Measurements from ENCODE around the gene EPHA1.

EPHA1 gene

DNA sequence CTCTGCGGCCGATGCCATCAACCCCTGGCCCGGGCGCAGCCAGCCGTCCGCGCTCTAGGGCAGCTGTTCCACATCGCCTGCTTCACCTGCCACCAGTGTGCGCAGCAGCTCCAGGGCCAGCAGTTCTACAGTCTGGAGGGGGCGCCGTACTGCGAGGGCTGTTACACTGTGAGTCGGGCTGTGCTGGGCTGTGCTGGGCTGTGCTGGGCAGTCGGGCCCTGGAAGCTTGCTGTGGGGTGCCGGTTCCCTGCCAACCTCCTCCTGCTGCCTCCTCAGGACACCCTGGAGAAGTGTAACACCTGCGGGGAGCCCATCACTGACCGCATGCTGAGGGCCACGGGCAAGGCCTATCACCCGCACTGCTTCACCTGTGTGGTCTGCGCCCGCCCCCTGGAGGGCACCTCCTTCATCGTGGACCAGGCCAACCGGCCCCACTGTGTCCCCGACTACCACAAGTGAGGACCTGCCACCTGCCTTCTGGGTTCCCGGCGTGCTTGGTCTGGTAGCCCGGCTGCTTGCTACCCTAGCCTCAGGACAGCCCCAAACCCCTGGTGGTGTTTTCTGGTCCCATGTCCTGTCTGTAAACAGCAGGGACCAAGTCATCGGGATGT is 20.1 kb downstream of the EPHA1 start:
- no peak for ATAC-seq (replicated peaks; ENCODE audit: extremely low read depth, poor library complexity, severe bottlenecking)
- Mint-ChIP-seq H3K9me3 (no peaks in the 10 kb centered on the region), H3K27ac (ENCODE audit: low read depth) (no peak overlapping the region), H3K27me3 (no peaks in the 10 kb centered on the region), H3K4me3 (no peak overlapping the region), H3K4me1 (peaks cover 2% of the 10 kb centered on the region), H3K36me3 (ENCODE audit: insufficient read depth) (peaks cover 13% of the 10 kb centered on the region)
- DNase-seq (ENCODE audit: low spot score in 2 of 2) = no peak

DNA sequence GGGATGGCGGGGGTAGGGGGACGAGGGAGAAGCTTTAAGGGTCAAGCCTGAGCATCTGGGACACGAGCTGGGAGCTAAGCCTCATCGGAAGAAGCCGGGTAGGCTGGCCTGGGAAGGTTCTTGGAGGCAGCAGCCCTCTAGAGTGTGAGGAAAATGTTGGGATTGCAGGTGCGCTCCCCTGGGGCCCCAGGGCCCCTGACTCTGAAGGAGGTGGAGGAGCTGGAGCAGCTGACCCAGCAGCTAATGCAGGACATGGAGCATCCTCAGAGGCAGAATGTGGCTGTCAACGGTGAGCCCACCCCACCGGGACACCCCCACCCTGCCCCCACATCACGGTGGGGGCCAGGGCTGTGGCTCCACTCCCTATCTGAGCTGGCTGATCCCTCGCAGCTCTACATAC is 20.6 kb downstream of the EPHA1 start:
- H3K27me3 Mint-ChIP-seq = no peaks in the 10 kb centered on the region
- ATAC-seq (replicated peaks; ENCODE audit: extremely low read depth, poor library complexity, severe bottlenecking) = no peak
- no peak for DNase-seq (ENCODE audit: low spot score in 2 of 2)
- no peak overlapping the region for H3K27ac Mint-ChIP-seq (ENCODE audit: low read depth)
- H3K9me3 Mint-ChIP-seq = no peaks in the 10 kb centered on the region
- H3K4me1 Mint-ChIP-seq = peaks cover 3% of the 10 kb centered on the region
- H3K36me3 Mint-ChIP-seq (ENCODE audit: insufficient read depth) = peaks cover 13% of the 10 kb centered on the region
- H3K4me3 Mint-ChIP-seq = no peak overlapping the region

DNA sequence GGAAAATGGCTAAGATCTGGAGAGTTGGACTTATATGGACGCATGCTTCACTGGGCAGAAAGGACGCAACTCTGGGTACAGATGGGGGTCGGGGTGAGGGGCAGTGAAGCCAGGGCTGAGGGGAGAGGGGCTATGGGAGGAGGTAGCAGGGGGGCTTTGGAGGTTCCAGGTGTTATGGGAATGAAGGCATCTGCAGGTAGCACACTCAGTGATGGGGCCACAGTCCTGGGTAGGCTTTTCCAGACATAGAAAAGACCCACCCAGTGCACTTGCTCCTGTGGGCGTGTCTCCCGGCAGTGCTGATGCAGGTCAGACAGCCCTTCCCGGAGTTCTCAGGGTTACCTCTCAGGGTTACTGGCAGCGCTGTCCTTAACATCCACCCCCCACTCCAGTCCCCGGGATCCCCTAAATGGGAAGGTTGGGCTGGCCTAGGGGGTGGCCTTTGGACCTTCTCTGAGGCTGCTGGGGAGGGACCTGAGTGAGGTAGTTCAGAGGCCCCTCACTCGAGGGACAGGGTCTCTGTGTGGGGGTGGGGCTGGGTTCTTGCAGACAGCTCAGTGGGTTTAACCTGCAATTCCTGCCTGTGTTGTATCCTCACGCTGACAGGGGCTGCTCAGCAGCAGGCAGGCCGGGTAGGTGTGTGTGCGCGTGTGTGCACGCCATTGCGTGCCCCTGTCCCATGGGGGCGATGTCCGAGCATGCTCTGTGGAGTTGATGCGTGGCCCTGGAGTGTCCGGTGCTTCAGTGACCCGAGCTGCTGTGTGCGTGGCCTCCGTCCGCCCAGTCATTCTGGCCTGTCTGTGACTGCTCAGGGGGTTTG is 21.3 kb downstream of the EPHA1 start:
- Mint-ChIP-seq H3K9me3 (no peaks in the 10 kb centered on the region), H3K36me3 (ENCODE audit: insufficient read depth) (peaks cover 13% of the 10 kb centered on the region), H3K4me1 (peaks cover 9% of the 10 kb centered on the region), H3K27me3 (no peaks in the 10 kb centered on the region), H3K4me3 (no peak overlapping the region), H3K27ac (ENCODE audit: low read depth) (no peak overlapping the region)
- DNase-seq (ENCODE audit: low spot score in 2 of 2) = no peak
- ATAC-seq (replicated peaks; ENCODE audit: extremely low read depth, poor library complexity, severe bottlenecking) = no peak

DNA sequence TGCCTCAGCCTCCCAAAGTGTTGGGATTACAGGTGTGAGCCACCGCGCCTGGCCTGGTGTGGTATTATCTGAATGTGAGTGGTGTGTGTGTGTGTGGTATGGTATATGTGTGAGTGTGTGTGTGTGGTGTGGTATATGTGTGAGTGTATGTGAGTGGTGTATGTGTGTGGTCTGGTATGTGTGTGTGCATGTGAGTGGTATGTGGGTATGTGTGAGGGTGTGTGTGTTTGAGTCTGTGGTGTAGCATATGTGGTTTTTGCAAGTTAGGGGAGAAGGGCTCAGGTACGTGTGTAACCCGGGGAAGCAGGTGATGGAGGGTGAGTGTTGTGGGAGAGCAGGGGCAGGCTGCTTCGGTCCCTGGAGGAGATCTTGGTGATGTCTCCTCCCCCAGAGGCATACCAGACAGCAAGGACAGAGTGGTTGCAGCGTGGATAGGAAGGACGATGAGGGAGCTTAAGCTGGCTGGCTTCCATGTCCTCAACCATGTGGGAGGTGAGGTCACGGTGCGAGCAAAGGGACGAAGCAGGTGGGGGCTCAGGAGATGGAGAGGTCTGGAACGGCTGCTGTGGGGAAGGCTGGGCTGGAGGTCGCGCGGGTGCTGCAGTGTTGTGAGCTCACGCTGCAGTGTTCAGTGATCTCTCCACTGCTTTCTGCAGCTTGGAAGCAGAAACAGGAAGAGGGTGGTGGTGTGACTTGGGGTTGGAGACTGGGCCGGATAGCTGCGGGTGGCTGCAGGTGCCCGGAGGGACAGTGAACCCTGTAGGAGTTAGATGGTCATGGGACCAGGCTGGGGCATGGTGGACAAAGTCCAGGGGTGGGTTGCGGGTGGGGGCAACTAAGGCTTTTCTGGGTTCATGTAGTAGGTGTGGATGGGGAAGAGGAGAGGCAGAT is 22.5 kb downstream of the EPHA1 start:
- peak in 1 of 2 donors; percentile 48 for DNase-seq (ENCODE audit: low spot score in 2 of 2)

DNA sequence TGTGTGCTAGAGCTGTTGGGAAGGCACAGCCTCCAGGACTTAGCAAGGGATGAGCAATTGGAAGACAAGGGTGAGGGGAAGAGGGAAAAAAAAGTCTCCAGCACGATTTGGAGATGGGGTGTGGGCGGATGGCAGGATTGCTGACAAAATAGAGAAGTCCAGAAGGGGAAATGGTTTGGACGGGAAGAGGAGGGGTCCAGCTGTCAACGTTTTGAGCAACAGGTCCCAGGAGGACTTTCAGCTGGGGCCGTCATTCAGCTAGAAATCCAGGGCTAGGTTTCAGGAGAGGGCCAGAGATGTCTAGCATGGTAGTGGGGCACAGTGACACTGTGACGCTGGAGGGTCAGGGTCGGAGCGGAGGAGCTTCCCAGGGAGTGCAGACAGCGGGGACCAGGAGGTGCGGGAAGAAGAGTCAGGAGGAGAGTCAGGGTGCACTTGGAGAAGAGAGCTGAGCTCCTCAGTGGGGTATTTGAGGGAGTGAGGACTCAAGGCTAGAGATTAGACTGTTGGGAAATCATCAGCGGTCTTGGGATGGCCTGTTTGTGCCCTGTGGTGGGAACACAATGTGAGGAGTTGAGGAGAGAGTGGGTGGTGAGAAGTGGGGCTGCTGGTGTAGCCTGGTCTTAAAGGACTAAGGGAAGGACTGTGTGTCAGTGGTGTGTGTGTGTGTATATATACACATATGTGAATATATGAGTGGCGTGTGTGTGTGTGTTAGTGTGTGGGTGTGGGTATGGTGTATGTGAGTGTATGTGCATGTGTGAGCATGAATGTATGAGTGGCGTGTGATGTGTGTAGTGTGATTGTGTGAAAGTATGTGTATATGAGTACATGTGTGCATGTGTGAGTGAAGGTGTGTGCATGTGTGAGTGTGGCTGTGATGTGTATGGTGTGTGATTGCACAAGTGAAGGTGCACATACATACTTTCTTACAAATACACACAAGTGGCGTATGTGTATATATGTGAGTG is 23.7 kb downstream of the EPHA1 start:
- H3K4me3 Mint-ChIP-seq = no peak overlapping the region
- H3K36me3 Mint-ChIP-seq (ENCODE audit: insufficient read depth) = peaks cover 8% of the 10 kb centered on the region
- H3K9me3 Mint-ChIP-seq = no peaks in the 10 kb centered on the region
- ATAC-seq (replicated peaks; ENCODE audit: extremely low read depth, poor library complexity, severe bottlenecking) (no peak), DNase-seq (ENCODE audit: low spot score in 2 of 2) (no peak)
- H3K4me1 Mint-ChIP-seq = peaks cover 10% of the 10 kb centered on the region
- no peak overlapping the region for H3K27ac Mint-ChIP-seq (ENCODE audit: low read depth)
- no peaks in the 10 kb centered on the region for H3K27me3 Mint-ChIP-seq

More for the DNA sequence above, 22.5 kb downstream of the EPHA1 start:
- ATAC-seq (replicated peaks; ENCODE audit: extremely low read depth, poor library complexity, severe bottlenecking) = peak; percentile 62
- H3K4me1 Mint-ChIP-seq = peaks cover 9% of the 10 kb centered on the region
- H3K27ac Mint-ChIP-seq (ENCODE audit: low read depth) = no peak overlapping the region
- H3K4me3 Mint-ChIP-seq = no peak overlapping the region
- peaks cover 10% of the 10 kb centered on the region for H3K36me3 Mint-ChIP-seq (ENCODE audit: insufficient read depth)
- H3K9me3 Mint-ChIP-seq = no peaks in the 10 kb centered on the region
- no peaks in the 10 kb centered on the region for H3K27me3 Mint-ChIP-seq

DNA sequence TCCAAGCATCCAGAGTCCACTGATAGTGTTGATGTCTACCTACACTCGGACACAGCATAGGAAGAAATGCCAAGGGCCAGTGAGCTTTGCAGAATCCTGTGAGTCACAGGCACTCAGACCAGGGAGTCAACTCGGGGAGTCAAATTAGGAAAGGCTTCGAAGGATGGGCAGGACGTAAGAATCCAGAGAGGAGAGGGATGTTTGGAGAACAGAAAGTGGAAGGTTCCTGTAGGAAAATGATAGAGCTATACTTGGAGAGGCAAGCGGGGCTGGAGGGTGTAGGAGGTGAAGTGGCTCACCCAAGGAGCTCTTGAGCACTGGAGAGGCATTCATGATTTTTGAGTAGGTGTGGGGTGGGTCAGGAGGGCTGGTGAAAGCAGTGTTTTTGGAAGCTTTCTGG is 24.5 kb downstream of the EPHA1 start:
- Mint-ChIP-seq H3K36me3 (ENCODE audit: insufficient read depth) (peaks cover 11% of the 10 kb centered on the region), H3K9me3 (no peaks in the 10 kb centered on the region), H3K27me3 (no peaks in the 10 kb centered on the region), H3K4me1 (peaks cover 18% of the 10 kb centered on the region), H3K4me3 (no peak overlapping the region), H3K27ac (ENCODE audit: low read depth) (no peak overlapping the region)
- ATAC-seq (replicated peaks; ENCODE audit: extremely low read depth, poor library complexity, severe bottlenecking) = no peak
- no peak for DNase-seq (ENCODE audit: low spot score in 2 of 2)

DNA sequence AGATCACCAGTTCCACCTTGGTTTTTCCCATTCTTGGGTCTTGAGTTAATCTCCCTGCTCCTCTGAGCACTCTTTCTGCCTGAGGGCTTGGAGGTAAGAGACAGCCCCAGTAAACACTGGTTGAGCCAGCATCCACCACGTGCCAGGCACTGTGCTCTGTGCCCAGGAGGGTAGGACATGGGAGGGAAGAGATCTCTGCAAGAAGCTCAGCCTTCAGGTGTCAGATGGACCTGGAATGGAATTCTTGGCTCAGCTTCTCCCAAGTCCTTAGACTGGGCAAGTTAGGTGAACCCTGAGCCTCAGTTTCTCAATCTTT is 25.1 kb downstream of the EPHA1 start:
- ATAC-seq (replicated peaks; ENCODE audit: extremely low read depth, poor library complexity, severe bottlenecking) (no peak), DNase-seq (ENCODE audit: low spot score in 2 of 2) (no peak)
- Mint-ChIP-seq H3K27ac (ENCODE audit: low read depth) (no peak overlapping the region), H3K27me3 (no peaks in the 10 kb centered on the region), H3K9me3 (no peaks in the 10 kb centered on the region), H3K36me3 (ENCODE audit: insufficient read depth) (peaks cover 9% of the 10 kb centered on the region), H3K4me1 (peaks cover 24% of the 10 kb centered on the region), H3K4me3 (no peak overlapping the region)

DNA sequence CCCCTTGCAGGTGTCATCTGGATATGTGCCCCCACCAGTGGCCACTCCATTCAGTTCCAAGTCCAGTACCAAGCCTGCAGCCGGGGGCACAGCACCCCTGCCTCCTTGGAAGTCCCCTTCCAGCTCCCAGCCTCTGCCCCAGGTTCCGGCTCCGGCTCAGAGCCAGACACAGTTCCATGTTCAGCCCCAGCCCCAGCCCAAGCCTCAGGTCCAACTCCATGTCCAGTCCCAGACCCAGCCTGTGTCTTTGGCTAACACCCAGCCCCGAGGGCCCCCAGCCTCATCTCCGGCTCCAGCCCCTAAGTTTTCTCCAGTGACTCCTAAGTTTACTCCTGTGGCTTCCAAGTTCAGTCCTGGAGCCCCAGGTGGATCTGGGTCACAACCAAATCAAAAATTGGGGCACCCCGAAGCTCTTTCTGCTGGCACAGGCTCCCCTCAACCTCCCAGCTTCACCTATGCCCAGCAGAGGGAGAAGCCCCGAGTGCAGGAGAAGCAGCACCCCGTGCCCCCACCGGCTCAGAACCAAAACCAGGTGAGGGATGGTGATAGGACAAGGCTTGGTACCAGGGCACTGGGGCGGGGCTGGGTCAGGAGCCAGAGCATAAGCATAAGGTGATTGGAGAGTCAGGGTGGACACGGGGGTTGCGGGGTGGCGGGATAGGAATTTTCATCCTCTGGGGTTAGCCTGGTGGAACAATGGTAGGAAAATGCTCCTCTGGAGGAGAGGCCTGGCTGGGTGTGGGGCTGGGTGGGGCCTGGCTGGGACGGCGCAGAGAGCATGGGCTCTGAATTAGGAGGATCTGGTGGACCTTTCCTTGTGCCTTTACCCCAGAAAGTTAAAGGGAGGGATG is 25.6 kb downstream of the EPHA1 start:
- DNase-seq (ENCODE audit: low spot score in 2 of 2) (no peak), ATAC-seq (replicated peaks; ENCODE audit: extremely low read depth, poor library complexity, severe bottlenecking) (no peak)
- Mint-ChIP-seq H3K9me3 (no peaks in the 10 kb centered on the region), H3K36me3 (ENCODE audit: insufficient read depth) (peaks cover 9% of the 10 kb centered on the region), H3K27ac (ENCODE audit: low read depth) (peak overlapping the region; percentile 20), H3K27me3 (no peaks in the 10 kb centered on the region), H3K4me1 (peaks cover 29% of the 10 kb centered on the region), H3K4me3 (peak overlapping the region; percentile 91)

DNA sequence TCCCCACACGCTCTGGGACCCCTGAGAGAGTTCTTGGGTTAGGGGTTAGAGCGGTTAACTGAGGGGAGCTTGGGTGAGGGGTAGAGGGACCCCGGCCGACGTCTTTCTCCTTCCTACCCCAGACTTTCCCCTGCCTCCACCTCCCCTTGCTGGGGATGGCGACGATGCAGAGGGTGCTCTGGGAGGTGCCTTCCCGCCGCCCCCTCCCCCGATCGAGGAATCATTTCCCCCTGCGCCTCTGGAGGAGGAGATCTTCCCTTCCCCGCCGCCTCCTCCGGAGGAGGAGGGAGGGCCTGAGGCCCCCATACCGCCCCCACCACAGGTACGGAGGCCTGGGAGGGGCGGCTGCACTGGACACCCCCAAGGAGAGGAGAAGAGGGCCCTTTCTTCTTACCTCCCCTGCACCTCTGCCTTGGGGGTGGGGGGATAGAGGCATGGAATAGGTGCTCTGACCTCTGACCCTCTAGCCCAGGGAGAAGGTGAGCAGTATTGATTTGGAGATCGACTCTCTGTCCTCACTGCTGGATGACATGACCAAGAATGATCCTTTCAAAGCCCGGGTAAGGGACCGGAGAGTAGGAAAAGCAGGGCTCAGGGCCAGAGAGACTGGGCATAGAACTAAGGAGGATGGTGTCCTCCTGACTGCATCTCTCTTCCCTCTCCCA is 26.4 kb downstream of the EPHA1 start:
- Mint-ChIP-seq H3K36me3 (ENCODE audit: insufficient read depth) (peaks cover 9% of the 10 kb centered on the region), H3K9me3 (no peaks in the 10 kb centered on the region), H3K4me3 (peak overlapping the region; percentile 91), H3K4me1 (peaks cover 33% of the 10 kb centered on the region), H3K27me3 (no peaks in the 10 kb centered on the region), H3K27ac (ENCODE audit: low read depth) (peak overlapping the region; percentile 8)
- DNase-seq (ENCODE audit: low spot score in 2 of 2) (no peak), ATAC-seq (replicated peaks; ENCODE audit: extremely low read depth, poor library complexity, severe bottlenecking) (no peak)

DNA sequence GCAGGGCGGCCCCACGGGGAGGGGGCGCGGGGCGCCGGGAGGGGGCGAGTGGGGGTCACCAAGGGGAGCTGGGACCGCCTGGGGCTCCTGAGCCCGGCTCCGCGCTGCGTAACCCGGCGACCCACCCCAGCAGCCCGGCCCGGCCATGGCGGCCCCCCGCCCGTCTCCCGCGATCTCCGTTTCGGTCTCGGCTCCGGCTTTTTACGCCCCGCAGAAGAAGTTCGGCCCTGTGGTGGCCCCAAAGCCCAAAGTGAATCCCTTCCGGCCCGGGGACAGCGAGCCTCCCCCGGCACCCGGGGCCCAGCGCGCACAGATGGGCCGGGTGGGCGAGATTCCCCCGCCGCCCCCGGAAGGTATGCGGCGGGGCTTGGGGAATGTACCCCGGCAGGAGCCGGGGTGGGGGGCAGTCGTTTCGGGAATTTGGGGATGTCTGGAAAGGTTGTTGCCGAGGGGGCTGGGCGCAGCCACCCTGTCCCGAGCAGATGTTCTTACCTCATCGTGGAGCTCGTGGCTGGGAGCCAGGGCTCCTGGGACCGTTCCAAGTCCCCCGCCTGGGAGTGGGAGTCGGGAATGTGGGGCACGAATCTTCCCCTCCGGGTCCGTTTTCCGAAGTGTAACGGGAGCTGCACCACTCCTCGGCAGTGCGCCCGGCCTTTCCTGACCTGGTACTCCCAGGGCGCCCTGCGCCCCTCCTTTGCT is 27.1 kb downstream of the EPHA1 start:
- peaks cover 9% of the 10 kb centered on the region for H3K36me3 Mint-ChIP-seq (ENCODE audit: insufficient read depth)
- peak overlapping the region; percentile 91 for H3K4me3 Mint-ChIP-seq
- H3K9me3 Mint-ChIP-seq = no peaks in the 10 kb centered on the region
- no peak for ATAC-seq (replicated peaks; ENCODE audit: extremely low read depth, poor library complexity, severe bottlenecking)
- H3K27me3 Mint-ChIP-seq = no peaks in the 10 kb centered on the region
- H3K4me1 Mint-ChIP-seq = peaks cover 40% of the 10 kb centered on the region
- no peak for DNase-seq (ENCODE audit: low spot score in 2 of 2)
- peak overlapping the region; percentile 8 for H3K27ac Mint-ChIP-seq (ENCODE audit: low read depth)
